ENCODE results near the gene LRP2. TPM values are rescaled to one million over a fixed set of nuclear protein-coding genes. Genes with fewer than 3 reads are reported as not detected.

Gene LRP2
- total RNA-seq, 1 donor from 2014 or later = 1.00 TPM

- Histone ChIP-seq H3K4me3 (ENCODE audit: insufficient read depth, low read depth, low read length) (no peak overlapping the region), H3K4me2 (ENCODE audit: low read length) (no peak overlapping the region), H3K4me1 (ENCODE audit: insufficient read depth, low read length) (no peaks in the 10 kb centered on the region), H3K9ac (ENCODE audit: low read length) (no peak overlapping the region), H2AFZ (ENCODE audit: low read depth, low read length) (no peak overlapping the region), H4K20me1 (ENCODE audit: insufficient read depth, low read length) (no peaks in the 10 kb centered on the region), H3K79me2 (ENCODE audit: insufficient read depth, low read length) (no peaks in the 10 kb centered on the region), H3K9me3 (ENCODE audit: insufficient read depth, low read depth, low read length) (no peaks in the 10 kb centered on the region), H3K27me3 (ENCODE audit: insufficient read depth, low read length) (no peaks in the 10 kb centered on the region), H3K27ac (ENCODE audit: low read depth, low read length) (no peak overlapping the region), H3K36me3 (ENCODE audit: insufficient read depth, low read length) (no peaks in the 10 kb centered on the region)
- DNase-seq (ENCODE audit: low read depth) (no peak), FAIRE-seq (no peak)
- Mint-ChIP-seq H3K4me3 (ENCODE audit: unreplicated experiment) (no peak overlapping the region), H3K27ac (ENCODE audit: unreplicated experiment) (no peak overlapping the region), H3K27me3 (ENCODE audit: low read depth, unreplicated experiment) (peaks cover 7% of the 10 kb centered on the region), H3K4me1 (ENCODE audit: low read depth, unreplicated experiment) (no peaks in the 10 kb centered on the region), H3K9me3 (ENCODE audit: unreplicated experiment) (no peaks in the 10 kb centered on the region), H3K36me3 (ENCODE audit: low read depth, unreplicated experiment) (no peaks in the 10 kb centered on the region)
- TF ChIP-seq CTCF (IDR thresholded peaks at IDR 0.05; ENCODE audit: insufficient read depth, low read depth, low read length) (no peak), EZH2 (IDR thresholded peaks at IDR 0.05; ENCODE audit: insufficient read depth, low read length) (no peak)
These were observed 25.6 kb downstream of the LRP2 start for GRCh38 chr2:169336695-169337094.

GRCh38 chr2:169330555-169331198 lies 31.7 kb downstream of the LRP2 start:
- no peak for FAIRE-seq
- Histone ChIP-seq H2AFZ (ENCODE audit: low read depth, low read length) (no peak overlapping the region), H3K9me3 (ENCODE audit: insufficient read depth, low read depth, low read length) (no peaks in the 10 kb centered on the region), H3K9ac (ENCODE audit: low read length) (no peak overlapping the region), H3K27ac (ENCODE audit: low read depth, low read length) (no peak overlapping the region), H3K36me3 (ENCODE audit: insufficient read depth, low read length) (no peaks in the 10 kb centered on the region), H3K79me2 (ENCODE audit: insufficient read depth, low read length) (no peaks in the 10 kb centered on the region), H3K4me1 (ENCODE audit: insufficient read depth, low read length) (no peaks in the 10 kb centered on the region), H4K20me1 (ENCODE audit: insufficient read depth, low read length) (no peaks in the 10 kb centered on the region), H3K4me3 (ENCODE audit: insufficient read depth, low read depth, low read length) (no peak overlapping the region), H3K27me3 (ENCODE audit: insufficient read depth, low read length) (peaks cover 2% of the 10 kb centered on the region), H3K4me2 (ENCODE audit: low read length) (no peak overlapping the region)
- no peaks in the 10 kb centered on the region for H3K36me3 Mint-ChIP-seq (ENCODE audit: low read depth, unreplicated experiment)
- H3K4me1 Mint-ChIP-seq (ENCODE audit: low read depth, unreplicated experiment) = no peaks in the 10 kb centered on the region
- peaks cover 5% of the 10 kb centered on the region for H3K27me3 Mint-ChIP-seq (ENCODE audit: low read depth, unreplicated experiment)
- no peak overlapping the region for H3K27ac Mint-ChIP-seq (ENCODE audit: unreplicated experiment)
- peaks cover 5% of the 10 kb centered on the region for H3K9me3 Mint-ChIP-seq (ENCODE audit: unreplicated experiment)
- TF ChIP-seq EZH2 (IDR thresholded peaks at IDR 0.05; ENCODE audit: insufficient read depth, low read length) = no peak
- TF ChIP-seq CTCF (IDR thresholded peaks at IDR 0.05; ENCODE audit: insufficient read depth, low read depth, low read length) = no peak
- no peak overlapping the region for H3K4me3 Mint-ChIP-seq (ENCODE audit: unreplicated experiment)
- DNase-seq (ENCODE audit: low read depth) = no peak

Measured in astrocyte (in vitro differentiated cells and primary cell).